SH-SY5Y (cell line): ENCODE data around the gene DISC1.
A peak's percentile ranks its signal among the peaks of the same experiment; 100 is the strongest.

ENCODE experiments used
- GATA2 ChIP-seq: IDR thresholded peaks from 2 replicates; pipeline ENCODE4 v1.6.1; 2011; ENCODE audit warnings: mild to moderate bottlenecking, low read depth, low read length
- GATA3 ChIP-seq: IDR thresholded peaks from 2 replicates; pipeline ENCODE4 v1.6.1; 2011; ENCODE audit warnings: low read depth, mild to moderate bottlenecking, low read length, moderate library complexity

Gene DISC1

DNA sequence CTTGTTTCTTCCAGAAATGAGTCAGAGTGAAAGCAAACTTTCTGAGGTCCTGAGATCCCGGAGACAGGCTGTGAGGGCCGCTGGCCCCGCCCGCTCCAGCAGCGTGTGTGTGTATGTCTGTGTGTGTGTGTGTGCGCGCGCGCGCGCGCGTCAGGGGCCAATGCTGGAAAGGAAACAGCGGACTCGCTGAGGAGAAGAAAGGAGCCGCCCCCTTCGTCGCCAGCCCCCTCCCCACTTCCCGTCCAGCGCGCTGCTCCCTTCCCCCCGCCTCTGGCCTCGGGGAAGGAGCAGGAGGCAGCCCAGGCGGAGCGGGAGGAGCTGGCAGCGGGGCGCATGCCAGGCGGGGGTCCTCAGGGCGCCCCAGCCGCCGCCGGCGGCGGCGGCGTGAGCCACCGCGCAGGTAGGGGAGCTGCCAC lies at the start of gene DISC1:
TSS of gene DISC1 (plus strand) at position 256 of the 416 bp plus-strand sequence. CDS start at position 334, 78 bp downstream.
- TF ChIP-seq GATA3: no peak
- no peak for TF ChIP-seq GATA2

DNA sequence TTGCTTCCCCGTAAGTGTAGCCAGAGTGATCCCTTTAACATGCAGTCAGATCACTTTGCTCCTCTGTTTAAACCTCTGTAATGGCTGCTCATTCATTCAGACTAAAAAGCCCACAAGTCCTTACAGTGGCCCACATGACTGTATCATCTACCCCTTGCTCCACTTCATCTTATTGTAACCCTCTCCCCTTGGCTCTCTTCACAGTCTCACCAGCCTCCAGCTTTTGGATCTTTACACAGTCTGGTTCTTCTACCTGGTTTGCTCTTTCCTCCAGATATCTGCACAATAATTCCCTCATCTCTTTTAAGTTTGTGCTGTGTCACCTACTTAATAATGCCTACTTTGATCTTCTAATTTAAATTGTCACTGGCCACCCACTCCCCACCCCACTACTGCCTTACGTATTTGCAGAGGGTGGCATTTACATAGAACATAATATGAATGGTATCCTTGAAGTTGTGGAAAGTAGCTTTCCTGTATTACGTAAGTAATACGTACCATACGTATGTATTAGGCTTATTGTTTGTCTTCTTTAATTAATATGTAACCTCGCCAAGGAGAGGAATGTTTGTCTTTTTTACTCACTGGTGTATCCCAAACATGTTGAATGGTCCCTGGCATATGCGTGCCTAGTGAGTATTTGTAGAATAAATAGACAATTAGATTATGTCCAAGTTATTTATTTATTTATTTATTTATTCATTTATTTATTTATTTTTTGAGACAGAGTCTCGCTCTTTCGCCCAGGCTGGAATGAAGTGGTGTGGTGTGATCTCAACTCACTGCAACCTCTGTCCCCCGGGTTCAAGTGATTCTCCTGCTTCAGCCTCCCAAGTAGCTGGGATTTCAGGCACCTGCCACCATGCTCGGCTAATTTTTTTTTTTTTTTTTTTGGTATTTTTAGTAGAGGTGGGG lies 49.5 kb upstream of the DISC1 start:
- TF ChIP-seq GATA2: no peak
- TF ChIP-seq GATA3: no peak

DNA sequence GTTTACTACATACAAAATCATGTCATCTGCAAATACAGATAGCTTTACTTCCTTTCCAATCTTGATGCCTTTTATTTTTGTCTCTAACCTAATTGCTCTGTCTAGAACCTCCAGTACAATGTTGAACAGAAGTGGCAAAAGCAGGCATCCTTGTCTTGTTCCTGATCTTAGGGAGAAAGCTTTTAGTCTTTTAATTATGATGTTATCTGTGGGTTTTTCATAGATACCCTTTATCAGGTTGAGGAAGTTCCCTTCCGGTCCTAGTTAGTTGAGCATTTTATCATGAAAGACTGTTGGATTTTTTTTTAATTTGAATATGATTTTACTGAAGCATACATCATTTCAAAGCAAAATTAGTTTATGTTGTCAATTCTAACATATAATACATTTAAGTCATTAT lies 45.7 kb upstream of the DISC1 start:
- TF ChIP-seq GATA3 (peak; percentile 100), GATA2 (peak; percentile 96)

DNA sequence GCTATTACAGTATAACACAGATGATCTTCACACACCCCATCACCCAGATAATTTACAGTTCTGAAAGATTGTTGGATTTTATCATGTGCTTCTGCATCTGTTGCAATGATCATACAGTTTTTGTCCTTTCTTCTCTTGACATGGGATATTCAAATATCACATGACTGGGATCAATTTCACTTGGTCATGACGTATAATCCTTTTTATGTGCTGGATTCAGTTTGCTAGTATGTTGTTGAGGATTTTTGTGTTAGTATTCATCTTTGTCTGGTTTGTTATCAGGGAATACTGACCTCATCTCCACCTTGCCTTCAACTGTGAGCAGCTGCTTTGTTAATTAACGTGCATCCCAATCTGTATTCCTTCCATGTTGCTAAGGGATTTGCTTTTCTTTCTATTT lies 44.7 kb upstream of the DISC1 start:
- TF ChIP-seq GATA3: no peak

DNA sequence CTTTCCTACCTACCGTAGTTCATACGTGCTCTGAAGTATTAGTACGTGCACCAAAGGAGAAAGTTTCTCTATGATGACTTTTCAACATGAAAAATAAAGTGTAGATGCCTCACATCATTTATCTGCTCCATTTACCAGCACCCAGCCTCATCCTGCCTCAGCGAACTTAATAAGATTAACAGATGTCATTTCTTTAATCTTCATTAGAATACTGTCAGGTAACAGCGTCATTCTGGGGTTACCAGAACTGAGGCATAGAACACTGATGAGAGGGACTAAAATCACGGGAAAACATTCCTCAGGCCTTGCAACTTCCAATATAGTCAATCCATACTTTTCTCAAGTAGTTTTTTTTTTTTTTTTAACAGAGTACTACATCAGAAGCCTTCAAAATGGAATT lies 43.2 kb upstream of the DISC1 start:
- TF ChIP-seq GATA3: no peak
- no peak for TF ChIP-seq GATA2

DNA sequence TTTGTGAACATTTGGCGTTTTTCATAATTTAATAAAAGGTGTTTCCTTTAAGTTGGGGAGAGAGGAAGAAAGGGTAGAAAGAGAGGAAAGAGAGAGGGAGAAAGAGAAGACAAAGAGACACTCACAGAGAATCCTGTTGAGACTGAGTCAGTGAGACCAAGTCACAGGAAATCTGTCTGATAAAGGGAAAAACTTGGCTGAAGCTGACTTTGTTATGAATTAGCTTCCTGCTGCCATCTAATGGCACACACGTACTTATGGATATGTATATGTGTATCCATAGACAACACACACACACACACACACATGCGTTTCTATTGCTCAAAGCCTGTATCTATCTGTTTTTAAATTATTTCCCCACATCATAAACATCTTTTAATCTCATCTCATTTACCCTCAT lies 42.5 kb upstream of the DISC1 start:
- TF ChIP-seq GATA2 (no peak), GATA3 (no peak)

DNA sequence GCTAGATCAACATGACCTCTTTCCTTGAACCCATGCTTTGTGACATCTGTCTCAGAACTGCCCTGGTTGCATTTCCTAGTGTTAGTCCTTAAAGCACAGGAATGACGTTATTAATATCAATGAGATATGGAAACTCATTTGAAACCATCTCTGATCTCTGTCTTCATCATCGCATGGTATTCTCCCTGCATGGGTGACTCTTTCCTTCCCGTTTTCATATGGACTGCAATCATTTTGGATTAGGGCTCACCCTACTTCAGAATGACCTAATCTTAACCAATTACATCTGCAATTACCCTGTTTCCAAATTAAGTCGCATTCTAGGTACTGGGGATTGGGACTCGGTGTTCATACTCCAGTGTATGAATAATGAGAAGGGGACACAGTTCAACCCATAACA lies 41.7 kb upstream of the DISC1 start:
- TF ChIP-seq GATA2 (no peak), GATA3 (no peak)

DNA sequence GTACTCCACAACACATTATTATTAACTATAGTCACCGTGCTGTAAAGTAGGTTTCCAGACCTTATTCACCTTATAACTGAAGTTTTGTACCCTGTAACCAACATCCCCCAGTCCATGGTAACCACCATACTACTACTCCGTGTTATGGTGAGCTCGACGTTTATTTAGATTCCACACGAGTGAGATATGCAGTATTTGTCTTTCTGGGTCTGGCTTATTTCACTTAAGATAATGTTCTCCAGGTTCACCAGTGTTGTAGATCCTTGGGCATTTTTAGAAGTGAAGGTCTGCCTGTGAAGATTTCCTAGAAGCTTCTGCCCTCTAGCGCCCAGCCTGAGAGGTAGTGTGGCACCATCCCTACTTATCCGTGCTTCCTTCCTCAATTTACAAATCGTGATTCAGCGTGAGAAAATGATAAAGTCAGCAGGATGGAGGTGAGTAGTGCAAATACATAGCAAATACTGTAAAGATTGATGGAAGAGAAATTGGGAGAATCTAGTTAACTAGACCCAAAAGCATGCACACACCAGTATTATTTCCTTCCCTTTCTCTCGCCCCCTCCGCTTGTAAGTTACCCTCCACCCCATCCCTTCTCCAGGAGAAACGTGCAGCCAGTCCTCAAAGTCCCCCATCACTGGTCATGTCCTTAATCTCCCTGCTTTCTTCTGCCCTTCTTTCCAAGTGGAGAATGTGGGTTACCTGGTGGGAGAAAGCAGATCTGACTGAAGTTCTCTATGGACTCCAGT lies 36.0 kb upstream of the DISC1 start:
- TF ChIP-seq GATA2 (no peak), GATA3 (no peak)

DNA sequence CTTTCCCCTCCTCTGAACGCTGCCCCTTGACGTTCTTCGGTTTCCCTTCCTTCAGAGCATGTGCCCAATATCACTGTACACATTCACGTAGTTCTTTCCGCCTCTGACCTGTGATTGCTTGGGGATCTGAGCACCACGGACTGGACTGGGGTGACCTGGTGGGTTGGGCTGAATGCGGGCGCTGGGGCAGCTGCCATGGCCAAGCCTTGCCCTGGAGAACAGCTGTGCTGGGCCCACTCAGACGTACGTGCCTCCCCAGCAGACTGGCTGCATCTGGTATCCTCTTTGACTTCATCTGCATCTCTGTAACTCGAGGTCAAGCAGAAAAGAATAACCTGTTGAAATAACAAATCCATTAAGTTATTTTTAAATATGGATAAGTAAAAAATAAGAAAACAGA lies 35.1 kb upstream of the DISC1 start:
- no peak for TF ChIP-seq GATA2
- no peak for TF ChIP-seq GATA3

DNA sequence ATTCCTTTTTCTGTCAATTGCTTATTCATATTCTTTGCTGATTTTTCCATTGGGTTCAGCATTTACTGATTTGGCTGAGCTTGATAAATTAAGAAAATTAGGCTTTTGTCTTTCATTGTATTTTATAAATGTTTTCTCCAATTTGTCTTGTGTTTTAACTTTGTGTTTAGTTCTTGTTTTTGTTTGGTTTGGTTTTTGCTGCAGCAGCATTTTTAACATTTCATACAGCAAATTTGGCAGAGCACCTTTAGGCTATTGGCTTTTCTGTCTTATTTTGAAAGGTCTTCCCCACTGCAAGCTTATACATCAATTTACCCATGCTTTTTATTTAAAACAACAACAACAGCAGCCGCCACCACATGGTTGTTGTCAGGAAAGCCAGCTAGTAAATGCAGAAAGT lies 33.8 kb upstream of the DISC1 start:
- no peak for TF ChIP-seq GATA2
- TF ChIP-seq GATA3: no peak

DNA sequence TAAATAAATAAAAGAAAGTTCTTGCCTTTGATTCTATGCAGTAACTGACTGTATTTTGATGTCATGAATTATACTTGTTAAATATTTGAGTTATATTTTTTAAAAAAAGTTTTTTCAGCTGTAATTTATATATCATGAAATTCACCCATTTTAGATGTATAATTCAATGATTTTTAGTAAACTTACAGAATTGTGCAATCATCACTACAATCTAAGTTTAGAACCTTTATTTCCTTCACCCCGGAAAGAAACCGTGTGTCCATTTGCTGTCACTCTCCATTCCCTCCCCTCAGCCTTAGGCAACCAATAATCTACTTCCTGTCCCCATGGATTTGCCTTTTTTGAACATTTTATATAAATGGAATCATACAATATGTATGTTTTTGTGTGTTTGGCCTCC lies 32.5 kb upstream of the DISC1 start:
- no peak for TF ChIP-seq GATA2

DNA sequence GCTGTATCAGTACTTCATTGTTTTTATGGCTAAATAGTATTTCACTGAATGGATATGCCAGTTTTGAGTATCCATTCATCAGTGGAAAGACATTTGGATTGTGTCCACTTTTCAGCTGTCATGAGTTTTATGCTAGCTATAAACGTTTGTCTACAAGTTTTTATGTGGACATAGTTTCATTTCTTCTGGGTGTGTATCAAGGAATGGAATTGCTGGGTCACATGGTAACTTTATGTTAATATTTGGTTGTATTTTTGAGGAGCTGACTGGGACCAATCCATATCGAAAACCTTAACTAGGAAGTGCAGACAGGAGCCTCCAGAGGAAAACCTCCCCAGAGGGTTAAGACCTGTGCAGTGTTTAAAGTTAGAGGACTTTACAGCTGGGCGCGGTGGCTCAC lies 31.8 kb upstream of the DISC1 start:
- TF ChIP-seq GATA2: no peak
- no peak for TF ChIP-seq GATA3

DNA sequence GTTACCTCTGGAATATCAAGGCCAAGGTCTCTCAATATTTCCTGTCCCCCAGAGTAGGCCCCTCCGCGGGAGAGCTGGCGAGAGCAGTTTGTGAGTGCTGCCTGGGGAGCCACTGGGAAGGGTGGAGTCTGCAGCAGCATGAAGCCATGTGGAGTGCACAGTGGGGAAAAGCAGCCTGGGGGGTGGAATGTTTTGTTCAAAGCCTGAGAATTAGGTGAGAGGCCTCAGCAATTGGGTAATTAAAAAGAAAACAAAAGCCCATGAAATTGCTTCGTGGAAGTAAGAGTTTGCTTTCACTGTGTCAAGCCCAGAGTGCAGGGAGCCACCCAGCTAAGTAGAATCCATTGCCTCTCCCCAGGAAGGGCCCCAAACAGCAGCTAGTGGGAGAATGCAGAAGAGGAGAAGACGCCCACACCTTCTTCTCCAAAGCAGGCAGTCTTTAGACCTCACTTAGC lies 30.2 kb upstream of the DISC1 start:
- TF ChIP-seq GATA3: no peak
- TF ChIP-seq GATA2: no peak

DNA sequence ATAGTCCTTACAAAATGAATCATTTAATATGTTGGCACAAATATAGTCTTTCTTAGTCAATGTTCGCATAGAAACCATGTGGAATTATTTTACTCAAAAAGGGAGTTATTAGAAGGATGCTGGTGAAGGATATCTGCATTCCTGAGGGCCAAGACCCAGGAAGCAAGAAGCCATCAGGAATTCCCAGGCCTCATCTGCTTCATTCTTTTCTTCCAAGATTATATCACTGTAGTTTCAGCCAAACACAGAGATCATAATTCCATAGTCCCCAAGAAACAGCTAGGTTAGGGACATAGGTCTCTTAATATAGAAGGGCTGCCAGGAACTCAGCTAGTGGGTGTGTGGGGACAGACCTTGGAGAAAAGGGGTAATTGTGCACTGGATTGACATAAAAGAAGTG lies 28.6 kb upstream of the DISC1 start:
- TF ChIP-seq GATA2 (no peak), GATA3 (no peak)

DNA sequence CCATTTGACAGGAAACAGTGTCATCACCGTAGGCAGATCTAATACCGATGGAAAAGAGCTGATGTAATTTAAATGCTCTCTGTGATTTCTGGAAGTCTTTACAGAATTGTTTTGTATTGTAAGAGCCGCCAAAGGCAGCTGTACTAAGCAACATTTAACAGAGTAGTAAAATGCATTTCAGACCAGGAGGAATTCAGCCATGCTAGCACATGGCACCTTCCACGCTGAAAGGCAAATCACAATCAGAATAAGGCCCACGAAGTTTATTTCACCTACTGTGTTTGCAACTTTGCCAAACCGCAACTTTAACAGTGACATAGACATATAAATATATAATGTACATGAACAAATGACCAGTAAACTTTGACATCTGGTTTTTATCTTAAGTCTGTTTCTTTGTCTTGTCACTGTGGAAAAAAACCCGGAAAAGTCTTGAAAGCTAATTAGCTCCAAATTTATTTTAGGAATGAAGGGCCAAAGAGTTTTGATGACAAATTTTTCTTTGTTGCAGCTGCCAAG lies 26.1 kb upstream of the DISC1 start:
- TF ChIP-seq GATA2 (no peak), GATA3 (no peak)
